ENCODE results near the gene ALDH4A1.
"Not testable (repeated sequence)": the region's sequence is repeated elsewhere in the genome, so short reads cannot be mapped to it uniquely, and the experiment has no call there.

The ALDH4A1 gene

DNA sequence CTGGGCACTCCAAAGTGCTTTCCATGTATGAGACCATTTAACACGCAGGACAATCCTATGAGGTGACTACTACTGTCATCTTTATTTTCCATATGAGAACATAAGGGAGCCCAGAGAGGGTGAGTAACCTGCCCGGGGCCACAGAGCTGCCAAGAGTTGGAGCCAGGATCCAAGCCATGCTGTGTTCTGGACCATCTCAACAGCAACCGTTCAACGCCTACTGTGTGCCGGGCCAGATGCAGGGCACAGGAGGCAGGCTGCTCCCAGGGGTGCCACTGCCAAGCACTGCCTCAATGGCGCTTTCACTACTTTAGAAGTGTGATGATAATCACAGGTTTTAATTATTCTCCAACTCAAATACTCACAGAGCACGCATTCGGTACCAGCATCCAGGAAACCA lies 3.8 kb downstream of the ALDH4A1 start:
- DNase-seq, result no peak

GRCh38 chr1:18895317-18895716 lies 7.0 kb downstream of the ALDH4A1 start:
- DNase-seq, result no peak

DNA sequence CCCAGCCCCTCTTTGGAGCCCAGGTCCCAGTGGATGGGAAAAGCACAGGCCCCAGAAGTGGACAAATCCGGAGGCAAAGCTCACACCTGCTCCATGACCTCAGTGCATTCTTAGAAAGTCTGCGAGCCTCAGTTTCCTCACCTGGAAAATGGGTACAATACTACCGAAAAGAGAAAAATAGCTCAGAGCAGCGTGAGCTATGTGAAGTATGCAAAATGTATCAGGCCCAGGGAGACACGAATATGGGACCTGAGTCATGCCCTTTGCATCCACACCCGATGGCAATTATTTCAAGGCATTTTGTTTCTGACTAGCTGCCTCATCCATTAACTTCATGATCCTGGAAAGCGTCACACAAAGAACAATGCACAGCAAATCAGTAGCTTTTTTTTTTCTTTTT lies 9.2 kb downstream of the ALDH4A1 start:
- no peak for DNase-seq

DNA sequence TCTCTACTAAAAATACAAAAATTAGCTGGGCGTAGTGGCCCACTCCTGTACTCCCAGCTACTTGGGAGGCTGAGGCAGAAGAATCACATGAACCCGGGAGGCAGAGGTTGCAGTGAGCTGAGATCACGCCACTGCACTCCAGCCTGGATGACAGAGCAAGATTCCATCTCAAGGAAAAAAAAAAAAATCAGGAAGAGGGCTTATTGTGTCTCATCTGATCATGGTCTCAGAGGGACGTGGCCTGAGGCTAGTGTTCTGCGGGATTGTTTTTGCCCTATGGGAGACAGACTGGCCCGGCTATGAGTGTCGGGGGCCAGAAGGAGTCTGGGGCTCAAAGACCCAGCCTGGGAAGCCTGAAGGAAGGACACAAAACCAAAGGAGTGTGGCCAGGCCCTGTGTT lies 10.5 kb downstream of the ALDH4A1 start:
- not testable (repeated sequence) for DNase-seq

DNA sequence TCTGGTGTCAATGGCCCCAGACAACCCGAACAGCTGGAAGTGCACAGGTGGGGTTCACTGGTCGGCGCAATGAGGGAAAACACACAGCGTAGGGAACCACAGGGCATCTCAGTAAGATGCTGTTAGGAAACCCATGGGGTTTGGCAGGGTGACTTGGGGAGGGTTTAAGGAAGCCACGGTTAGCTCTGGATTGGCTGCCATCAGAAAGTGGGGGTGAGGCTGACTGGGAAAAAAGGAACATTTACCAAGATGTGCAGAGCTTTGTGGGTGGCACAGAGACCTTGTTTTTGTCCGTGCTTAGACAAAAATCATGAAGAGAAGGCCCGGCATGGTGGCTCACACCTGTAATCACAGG lies 11.0 kb downstream of the ALDH4A1 start:
- no peak for DNase-seq

GRCh38 chr1:18890706-18891425 lies 11.5 kb downstream of the ALDH4A1 start:
- DNase-seq, result no peak

DNA sequence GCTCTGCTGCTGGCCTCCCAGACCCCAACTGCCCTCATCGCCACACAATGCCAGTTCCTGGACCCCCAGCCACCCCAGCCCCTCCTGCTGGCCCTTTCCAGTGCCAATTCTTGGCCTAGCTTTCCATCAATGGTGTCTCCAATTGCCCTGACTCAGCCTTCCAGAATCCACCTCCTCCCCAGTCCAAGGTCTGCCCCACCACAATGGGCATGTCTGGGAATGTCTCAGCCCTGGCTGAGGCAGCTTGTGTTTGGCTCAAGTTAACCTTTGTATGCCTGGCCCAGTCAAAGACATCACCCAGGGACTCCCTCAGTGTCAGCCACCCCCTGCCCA lies 16.4 kb downstream of the ALDH4A1 start:
- no peak for DNase-seq

DNA sequence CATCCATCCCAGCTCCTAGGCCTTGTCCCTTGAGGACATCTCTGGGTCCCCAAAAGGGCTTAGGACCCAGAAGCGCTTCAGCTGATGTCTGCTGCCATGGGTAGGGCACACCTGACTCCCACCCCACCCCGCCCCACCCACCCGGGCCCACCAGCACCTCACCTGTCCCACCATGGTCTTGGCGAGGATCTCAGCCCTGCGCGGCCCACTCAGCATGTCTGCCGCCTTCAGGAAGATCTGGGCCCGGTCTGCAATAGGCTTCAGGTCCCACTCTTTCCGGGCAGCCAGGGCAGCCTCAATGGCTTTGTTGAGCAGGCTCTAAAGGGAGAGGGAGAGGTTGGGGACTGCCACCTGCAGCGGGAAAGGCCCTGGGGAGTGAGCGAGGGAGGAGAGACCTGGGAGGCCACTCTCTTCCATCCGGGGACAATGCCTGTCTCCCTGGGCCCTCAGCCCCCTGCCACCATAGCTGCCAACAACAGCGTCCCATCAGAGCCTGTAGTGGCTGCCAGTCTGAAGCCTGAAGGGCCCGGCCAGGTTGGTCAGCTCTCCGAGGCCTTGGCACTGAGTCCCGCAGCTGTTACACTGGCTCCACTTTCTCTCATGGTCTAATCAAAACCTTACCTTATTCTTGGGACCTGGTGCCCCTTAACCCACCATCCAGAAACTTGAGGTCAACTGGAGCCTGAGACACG lies 16.9 kb downstream of the ALDH4A1 start:
- DNase-seq, result no peak

DNA sequence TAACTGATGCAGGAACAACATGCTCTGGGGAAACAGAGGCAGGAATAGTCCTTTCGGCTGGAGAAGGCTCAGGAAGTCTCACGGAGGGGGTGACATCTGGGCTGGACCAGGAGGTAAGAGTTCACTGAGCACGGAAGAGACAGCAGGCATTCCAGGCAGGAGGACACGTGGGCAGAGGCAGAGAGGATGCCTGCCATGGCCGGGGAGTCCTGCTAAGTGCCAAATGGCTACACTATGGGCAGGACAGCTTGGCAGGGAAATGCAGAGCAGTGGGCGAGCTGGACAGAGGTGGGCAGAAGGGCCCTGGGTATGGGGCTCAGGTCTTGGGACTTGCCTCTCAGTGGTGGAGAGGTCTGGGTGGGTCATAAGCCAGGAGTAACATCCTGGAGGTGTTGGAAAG lies 17.6 kb downstream of the ALDH4A1 start:
- DNase-seq, result no peak

DNA sequence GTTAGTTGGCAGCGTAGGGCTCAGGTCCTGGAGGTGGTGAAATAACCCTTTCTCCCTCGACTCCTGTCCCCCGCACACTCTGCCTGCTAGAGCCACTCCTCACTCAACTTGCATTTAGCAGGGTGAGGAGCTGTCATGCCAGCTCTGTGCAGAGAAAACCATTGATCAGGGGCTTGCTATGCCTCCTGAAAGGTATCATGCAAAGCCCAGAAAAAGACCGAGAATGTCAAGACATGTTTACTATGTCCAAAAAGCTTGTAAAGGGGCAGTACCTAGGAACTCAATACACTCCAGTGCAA lies 18.0 kb downstream of the ALDH4A1 start:
- DNase-seq, result no peak

DNA sequence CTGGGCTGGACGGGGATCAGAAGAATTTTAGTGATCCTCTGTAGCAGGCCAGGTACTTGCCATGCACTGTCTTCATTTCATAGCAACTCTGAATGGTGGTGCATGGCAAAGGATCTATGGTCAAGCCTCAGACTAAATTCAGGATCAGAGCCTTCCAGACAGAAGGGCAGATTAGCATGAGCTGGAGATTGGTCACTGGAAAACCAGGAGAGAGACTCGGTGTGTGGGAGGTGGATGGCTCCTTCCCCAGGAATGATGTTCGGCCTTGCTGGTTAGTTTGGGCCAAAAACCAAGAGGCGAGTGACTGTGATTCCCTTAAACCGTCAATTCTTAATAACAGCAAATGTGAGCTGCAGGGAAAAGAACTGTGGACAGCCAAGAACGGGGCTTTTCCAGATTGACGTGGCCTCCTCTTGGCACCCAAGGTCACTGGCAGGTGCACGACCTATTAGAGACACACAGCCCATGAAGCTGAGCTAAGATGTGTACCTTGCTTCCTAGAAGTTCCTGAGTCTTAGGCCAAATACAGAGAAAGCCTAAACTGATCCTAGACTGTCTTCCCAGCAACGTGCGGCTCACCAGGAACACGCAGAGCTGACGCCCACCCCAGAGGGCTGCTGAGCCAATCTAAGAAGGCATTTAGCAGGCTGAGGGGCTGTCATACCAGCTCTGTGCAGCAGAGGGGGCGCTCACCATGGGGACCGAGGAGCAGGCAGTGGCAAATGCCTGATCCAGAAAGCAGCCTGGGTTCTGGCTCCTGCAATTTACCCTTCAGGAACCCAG lies 18.5 kb downstream of the ALDH4A1 start:
- DNase-seq, result peak; percentile 46

- no peak for DNase-seq
Observed at GRCh38 chr1:18883079-18883478, 19.3 kb downstream of the ALDH4A1 start.

- peak; percentile 4 for DNase-seq
Observed at GRCh38 chr1:18882486-18882885, 19.9 kb downstream of the ALDH4A1 start.

GRCh38 chr1:18881642-18882431 lies 20.5 kb downstream of the ALDH4A1 start:
- no peak for DNase-seq

- no peak for DNase-seq
Observed at GRCh38 chr1:18881164-18881563, 21.2 kb downstream of the ALDH4A1 start.

DNA sequence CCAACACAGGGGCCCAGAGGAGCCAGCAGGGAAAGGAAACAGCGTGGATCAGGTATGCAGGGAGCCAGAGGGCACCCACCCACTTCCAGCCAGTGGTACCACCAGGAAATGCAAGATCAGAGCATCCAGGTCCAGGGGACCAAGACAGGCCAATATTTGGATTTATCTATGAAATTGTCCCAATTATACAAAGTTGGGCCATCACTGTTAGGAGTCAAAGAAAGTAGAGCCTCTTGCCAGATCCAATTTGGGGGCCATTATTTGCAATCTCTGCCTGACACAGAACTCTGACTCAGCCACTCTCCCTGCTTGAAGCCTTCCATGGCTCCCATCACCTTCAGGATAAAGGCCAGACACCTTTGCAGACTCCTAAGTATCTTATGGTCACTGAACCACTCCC lies 21.8 kb downstream of the ALDH4A1 start:
- DNase-seq, result no peak

DNA sequence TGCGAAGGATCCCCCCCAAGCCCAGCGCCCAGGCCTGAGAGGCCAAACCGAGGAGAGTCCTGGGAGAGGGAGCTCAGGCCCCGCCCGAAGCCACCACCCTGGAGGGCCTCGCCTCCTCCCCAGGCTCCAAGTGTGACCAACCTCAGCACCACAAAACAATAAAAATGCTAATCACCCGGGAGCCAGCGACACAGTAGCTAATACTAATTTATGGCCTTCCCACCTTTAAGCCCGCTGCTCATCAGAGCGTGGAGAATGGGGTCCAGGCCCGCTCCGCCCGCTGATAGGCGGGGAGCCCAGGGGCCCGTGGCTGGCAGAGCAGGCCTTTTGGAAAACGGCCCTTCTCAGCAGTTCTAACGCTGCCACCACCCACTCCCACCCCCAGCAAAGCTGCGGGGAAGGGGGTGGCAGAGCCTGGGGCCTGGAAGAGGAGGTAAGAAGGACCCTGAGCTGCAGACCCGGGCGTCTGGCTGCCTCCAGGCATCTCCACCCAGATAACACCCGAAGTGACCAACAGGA lies 22.5 kb downstream of the ALDH4A1 start:
- DNase-seq, result no peak

GRCh38 chr1:18879215-18879790 lies 23.1 kb downstream of the ALDH4A1 start:
- no peak for DNase-seq

DNA sequence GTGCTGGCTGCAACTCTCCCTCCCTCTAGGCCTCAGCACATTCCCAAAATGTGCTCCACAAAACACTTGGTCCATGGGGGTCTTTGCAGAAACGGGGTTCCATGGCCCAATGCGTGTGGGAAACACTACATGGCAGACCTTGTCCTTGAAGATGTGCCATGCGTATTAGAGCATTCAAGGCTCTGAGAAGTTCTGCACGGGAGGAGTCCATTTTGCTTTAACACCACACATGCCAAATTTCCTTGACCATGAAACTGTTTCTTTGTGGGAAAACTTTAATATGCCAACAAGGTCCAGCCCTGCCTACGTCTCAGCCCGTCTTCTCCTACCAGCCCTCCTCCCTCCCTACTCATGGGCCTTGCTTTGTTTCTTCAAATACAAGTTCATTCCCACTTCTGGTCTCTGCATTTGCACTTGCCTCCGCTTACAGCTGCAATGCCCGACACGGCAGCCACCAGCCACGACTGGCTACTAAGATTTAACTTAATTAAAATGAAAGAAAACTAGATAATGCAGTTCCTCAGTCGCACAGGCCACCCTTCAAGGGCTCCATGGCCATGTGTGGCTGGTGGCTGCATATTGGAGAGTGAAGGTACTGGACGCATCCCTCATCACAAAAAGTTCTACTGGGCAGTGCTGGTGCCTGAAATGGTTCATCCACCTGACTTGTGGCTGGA lies 23.7 kb downstream of the ALDH4A1 start:
- no peak for DNase-seq

GRCh38 chr1:18877282-18877681 lies 25.1 kb downstream of the ALDH4A1 start:
- DNase-seq, result no peak

DNA sequence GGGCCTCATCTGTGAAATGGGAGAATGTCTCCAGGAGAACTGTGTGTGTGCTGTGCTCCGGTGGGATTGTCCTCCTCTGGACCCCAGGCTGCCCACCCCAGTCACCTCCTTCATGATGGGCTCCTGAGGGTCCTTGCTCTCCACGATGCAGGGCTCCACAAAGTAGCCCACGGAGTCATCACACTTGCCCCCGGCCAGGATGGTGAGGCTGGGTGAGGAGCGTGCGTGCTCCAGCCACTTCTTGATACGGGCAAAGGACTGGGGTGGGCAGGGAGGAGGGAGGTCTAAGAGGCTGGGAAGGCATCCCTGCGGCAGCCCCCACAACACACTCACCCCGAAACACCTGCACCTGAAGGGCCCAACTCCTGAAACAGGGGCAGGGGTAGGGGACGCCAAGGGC lies 26.1 kb downstream of the ALDH4A1 start:
- DNase-seq, result no peak

DNA sequence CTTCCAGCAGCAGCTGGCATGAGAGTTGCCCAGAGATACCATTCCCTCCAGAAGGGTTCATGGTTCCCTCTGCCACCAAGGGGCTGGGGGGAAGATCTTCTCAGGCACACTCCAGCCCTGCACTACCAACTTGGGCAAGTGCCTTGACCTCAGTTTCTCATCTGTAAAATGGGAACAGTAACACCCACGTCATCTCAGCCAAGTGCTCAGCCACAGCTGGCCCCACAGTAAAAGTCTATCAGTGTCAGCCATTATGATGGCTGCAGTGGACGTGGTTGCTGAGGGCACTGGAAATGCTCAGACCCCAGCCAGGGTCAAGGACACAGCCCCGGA lies 26.6 kb downstream of the ALDH4A1 start:
- DNase-seq, result no peak
